Measurements from ENCODE around the gene OR8D1.

DNA sequence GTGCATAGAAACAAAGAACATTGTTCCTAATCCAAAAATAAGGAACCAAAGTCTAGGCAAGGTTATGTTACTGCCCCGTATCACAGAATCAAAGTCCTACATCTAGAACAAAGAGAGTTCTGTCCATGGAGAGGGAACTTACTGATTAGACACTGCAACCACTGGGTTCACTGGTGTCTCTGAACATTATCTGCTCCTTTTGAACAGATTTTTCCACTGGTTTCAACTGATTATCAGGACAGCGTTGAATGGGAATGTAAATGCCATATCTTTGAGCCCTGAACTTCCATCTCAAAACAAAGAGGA, 26.3 kb upstream of the OR8D1 start:
- TF ChIP-seq, protein P1, sequence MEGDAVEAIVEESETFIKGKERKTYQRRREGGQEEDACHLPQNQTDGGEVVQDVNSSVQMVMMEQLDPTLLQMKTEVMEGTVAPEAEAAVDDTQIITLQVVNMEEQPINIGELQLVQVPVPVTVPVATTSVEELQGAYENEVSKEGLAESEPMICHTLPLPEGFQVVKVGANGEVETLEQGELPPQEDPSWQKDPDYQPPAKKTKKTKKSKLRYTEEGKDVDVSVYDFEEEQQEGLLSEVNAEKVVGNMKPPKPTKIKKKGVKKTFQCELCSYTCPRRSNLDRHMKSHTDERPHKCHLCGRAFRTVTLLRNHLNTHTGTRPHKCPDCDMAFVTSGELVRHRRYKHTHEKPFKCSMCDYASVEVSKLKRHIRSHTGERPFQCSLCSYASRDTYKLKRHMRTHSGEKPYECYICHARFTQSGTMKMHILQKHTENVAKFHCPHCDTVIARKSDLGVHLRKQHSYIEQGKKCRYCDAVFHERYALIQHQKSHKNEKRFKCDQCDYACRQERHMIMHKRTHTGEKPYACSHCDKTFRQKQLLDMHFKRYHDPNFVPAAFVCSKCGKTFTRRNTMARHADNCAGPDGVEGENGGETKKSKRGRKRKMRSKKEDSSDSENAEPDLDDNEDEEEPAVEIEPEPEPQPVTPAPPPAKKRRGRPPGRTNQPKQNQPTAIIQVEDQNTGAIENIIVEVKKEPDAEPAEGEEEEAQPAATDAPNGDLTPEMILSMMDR (conservative IDR thresholded peaks at IDR 0.05 in 1 of 2, IDR thresholded peaks at IDR 0.05 in 1 of 2; ENCODE audit: extremely low read depth in 1 of 2, insufficient read depth in 1 of 2, low read depth in 1 of 2, low read length in 2 of 2): no peak
- TF ChIP-seq EZH2 (IDR thresholded peaks at IDR 0.05; ENCODE audit: borderline replicate concordance, low read length): no peak
